ENCODE data around the gene FAM174B.

FAM174B gene

DNA sequence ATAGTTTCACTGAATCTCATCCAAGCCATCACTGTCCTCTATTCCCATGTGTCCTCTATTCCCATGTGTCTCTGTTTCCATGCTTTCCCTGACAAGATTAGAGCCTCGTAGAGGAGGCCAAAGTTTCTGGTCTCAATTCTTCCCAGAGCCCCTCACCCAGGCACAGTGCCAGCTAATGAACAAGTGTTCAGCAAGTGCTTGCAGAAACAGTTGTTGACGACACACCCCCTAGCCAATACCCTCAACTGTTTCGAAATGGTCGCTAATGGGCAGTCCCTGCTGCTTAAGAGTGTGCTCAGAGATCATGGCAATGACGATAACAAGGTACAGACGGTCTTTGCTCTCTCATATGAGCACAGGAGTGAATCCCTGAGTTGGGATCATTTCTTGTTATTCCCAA, 73.4 kb downstream of the FAM174B start:
- TF ChIP-seq, protein P1, sequence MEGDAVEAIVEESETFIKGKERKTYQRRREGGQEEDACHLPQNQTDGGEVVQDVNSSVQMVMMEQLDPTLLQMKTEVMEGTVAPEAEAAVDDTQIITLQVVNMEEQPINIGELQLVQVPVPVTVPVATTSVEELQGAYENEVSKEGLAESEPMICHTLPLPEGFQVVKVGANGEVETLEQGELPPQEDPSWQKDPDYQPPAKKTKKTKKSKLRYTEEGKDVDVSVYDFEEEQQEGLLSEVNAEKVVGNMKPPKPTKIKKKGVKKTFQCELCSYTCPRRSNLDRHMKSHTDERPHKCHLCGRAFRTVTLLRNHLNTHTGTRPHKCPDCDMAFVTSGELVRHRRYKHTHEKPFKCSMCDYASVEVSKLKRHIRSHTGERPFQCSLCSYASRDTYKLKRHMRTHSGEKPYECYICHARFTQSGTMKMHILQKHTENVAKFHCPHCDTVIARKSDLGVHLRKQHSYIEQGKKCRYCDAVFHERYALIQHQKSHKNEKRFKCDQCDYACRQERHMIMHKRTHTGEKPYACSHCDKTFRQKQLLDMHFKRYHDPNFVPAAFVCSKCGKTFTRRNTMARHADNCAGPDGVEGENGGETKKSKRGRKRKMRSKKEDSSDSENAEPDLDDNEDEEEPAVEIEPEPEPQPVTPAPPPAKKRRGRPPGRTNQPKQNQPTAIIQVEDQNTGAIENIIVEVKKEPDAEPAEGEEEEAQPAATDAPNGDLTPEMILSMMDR (IDR thresholded peaks at IDR 0.05; ENCODE audit: low read length, missing control alignments): no peak
- no peak for DNase-seq (ENCODE audit: low read depth)
- no peak overlapping the region for H3K4me3 ChIP-seq (replicated peaks; ENCODE audit: low read depth, low read length)

DNA sequence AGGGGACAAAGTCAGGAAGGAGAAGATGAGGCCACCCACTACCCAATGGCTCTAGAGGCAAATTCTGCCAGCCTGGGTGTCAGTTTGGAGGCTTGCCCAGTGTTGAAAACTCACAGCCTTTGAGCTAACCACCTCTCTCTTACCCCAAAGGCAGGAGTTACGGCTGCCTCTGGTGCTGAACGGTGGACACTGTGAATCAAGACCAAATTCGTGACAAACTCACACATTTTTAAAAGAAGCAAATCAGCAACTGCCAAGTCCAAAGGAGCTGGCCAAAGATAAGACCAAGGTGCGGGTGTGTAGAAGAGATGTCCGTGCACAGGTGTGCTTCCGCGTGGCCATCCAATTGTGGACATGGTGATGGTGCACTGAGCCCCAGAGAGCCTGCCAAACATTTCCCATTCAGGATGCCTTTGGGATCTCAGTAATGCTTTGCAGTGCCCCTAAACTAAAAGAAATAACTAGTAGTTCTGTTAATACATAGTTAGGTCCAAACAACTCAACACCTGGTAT, 74.6 kb downstream of the FAM174B start:
- H3K4me3 ChIP-seq (replicated peaks; ENCODE audit: low read depth, low read length): no peak overlapping the region
- DNase-seq (ENCODE audit: low read depth): no peak
- TF ChIP-seq, protein P1 (IDR thresholded peaks at IDR 0.05; ENCODE audit: low read length, missing control alignments): no peak

DNA sequence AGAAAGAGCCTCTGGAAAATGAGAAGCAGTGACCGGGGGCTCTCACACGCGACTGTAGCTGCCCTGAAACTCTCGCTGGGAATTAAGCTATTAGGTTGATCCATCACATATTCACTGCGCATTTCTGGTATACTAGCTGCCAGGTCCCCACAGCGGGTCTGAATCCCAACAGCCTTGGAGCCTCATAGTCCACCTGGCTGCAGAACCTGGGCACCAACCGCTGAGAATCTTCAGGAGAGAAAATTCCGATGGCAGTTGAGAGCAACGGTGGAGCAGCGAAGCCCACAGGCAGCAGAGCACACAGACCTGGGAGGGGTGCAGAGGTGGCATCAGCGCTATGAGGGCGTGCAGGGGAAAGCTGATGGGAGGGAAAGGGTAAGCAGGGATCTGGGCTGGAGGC, 75.1 kb downstream of the FAM174B start:
- H3K4me3 ChIP-seq (replicated peaks; ENCODE audit: low read depth, low read length): no peak overlapping the region

DNA sequence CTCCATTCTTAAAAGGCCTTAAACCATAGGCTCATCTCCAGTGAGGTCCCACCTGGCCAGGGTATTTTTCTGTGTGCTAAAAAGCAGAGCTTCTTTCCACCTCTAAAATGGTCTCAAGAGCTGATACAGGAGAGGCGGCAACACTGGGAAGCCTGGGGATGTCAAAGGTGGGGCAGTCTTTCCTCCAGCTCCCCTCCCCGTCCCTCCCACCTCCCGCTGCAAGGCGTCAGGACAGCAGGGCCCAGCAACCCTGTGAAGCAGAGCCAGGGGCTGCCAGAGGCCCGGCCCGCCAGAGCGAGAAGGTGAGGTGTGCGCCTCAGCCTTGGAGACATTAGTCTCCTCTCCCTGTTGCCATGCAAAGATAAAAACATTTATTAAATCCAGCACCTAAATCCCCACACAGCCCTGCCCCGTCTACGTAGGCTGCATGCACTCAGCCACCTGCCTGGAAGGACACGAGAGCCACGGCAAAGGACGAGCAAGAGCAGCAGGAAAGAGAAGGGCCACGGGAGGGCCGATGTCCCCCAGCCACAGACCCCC, 75.6 kb downstream of the FAM174B start:
- no peak overlapping the region for H3K4me3 ChIP-seq (replicated peaks; ENCODE audit: low read depth, low read length)
- no peak for DNase-seq (ENCODE audit: low read depth)
- TF ChIP-seq, protein P1 (IDR thresholded peaks at IDR 0.05; ENCODE audit: low read length, missing control alignments): no peak

More for the DNA sequence above, 75.1 kb downstream of the FAM174B start:
- DNase-seq (ENCODE audit: low read depth): no peak
- TF ChIP-seq, protein P1 (IDR thresholded peaks at IDR 0.05; ENCODE audit: low read length, missing control alignments): no peak

DNA sequence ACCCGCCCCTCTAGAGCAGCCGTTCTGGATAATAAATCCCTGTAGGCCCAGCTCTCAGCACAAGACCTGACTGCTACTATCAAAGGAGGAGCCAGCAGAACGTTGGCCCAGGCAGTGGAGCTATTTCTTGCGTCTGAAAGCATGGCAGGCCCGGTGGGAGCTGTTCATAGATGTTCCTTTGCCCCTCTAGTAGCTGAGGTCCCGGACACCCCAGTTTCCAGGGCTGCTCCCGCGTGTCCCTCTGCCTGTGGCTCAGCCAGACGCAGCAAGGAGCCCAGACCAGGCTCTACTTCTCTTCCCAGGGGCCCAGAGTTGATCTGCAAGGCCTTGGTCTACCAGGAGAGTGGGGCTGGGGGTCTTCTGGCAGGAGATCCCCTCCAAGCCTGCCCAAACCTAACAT, 76.1 kb downstream of the FAM174B start:
- TF ChIP-seq, protein P1 (IDR thresholded peaks at IDR 0.05; ENCODE audit: low read length, missing control alignments): no peak
- H3K4me3 ChIP-seq (replicated peaks; ENCODE audit: low read depth, low read length): no peak overlapping the region
- no peak for DNase-seq (ENCODE audit: low read depth)

DNA sequence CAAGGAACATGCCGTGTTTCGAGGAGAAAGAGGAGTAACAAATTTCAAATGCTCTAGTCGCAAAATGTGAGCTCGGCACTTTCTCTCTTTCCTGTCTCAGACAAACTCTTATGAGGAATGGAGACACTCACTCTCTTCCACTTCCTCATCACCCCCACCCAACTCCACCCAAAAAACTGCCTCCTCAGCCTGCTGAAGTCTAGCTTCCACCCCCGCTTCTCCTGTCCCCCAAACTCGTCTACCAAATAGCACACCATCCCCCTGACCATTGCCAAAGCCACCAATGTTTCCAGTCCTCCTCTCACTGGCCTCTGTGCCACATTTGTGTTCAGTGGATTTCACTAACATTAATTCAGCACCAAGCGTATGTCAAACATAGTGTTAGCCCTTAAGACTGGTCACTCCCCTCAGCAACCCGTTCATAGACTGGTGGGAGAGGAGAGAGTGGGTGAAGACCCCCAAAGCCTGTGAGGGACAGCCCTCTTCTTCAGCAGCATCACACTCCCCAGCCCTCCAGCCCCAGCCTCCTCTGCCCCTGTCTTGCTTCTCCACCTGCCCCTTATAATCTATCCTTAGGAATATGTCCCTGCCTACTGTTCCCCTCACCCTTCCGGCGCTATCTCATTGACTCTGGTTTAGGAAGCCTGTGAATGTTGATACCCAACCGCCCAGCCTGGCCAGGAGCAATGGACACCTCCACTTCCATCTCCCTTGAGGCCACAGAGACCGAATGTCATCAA, 77.3 kb downstream of the FAM174B start:
- DNase-seq (ENCODE audit: low read depth): no peak
- TF ChIP-seq, protein P1 (IDR thresholded peaks at IDR 0.05; ENCODE audit: low read length, missing control alignments): no peak
- H3K4me3 ChIP-seq (replicated peaks; ENCODE audit: low read depth, low read length): no peak overlapping the region

Measured in fibroblast of pulmonary artery (primary cell).